ENCODE results near the gene MGAT4B. TPM values are rescaled to one million over a fixed set of nuclear protein-coding genes. Genes with fewer than 3 reads are reported as not detected.

MGAT4B gene
- total RNA-seq, 4 donors from 2014 or later, result 495 to 1,114 (median 787) TPM

- intact Hi-C loops (cut with DNase I; ENCODE audit: low total_unique reads), result no loop called here
- WGBS, 2 donors (ENCODE audit: low coverage in 1 of 2), result 81% methylated on average over 7 of the region's 8 CpGs; no CpG with 5 or more reads in 1 of the 2 donors
- H3K27ac ChIP-seq, result peak overlapping the region; percentile 99 to 100 (median 100)
Observed at GRCh38 chr5:179817470-179817840, 10.8 kb upstream of the MGAT4B start.

DNA sequence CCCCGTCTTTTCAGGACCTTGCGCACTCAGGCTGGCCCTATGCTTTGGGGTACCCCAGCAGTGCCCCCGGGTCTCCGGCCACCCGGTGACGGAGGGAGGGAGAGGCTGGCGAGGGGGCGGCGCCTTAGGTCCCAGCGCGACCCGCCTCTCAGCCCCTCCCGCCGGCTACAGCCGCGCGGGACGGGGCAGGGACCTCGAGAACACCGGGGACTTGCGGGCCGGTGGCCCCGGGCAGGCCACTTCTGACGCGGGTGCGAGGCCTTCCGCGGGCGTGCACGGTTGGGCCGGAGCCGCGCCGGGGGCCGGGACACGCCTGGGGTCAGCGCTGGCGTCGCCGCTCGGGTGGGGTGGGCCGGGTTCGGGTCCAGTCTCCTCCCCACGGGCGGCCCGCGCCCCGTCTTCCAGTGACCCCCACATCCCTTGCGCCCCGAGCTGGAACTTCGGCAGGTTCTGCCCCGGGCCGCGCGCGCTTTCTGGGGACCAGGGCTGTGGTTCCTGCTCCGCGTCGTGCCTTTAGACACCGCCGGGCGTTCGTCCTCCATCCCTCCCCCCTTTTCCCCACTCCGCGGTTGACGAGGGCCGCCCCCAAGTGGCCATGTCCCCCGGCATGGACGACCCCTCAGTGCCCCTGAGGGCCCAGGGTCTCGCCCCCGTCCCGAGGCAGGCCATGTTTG lies 10.3 kb upstream of the MGAT4B start:
- WGBS, 2 donors (ENCODE audit: low coverage in 1 of 2), result 4% methylated on average over 29 of the region's 72 CpGs; no CpG with 5 or more reads in 1 of the 2 donors
- peak overlapping the region; percentile 35 to 59 (median 44) for H3K4me3 ChIP-seq

More at GRCh38 chr5:179817470-179817840, 10.8 kb upstream of the MGAT4B start:
- no peak for TF ChIP-seq EP300 (IDR thresholded peaks at IDR 0.05; ENCODE audit: low read depth)
- TF ChIP-seq POLR2A (IDR thresholded peaks at IDR 0.05), result no peak
- no peak for TF ChIP-seq POLR2AphosphoS5 (IDR thresholded peaks at IDR 0.05)
- no peak for TF ChIP-seq CTCF (IDR thresholded peaks at IDR 0.05)
- no peak for DNase-seq
- H3K4me3 ChIP-seq, result peak overlapping the region in 3 of 4 donors; percentile 35 to 59 (median 52)
- H3K4me1 ChIP-seq, result peaks cover 29 to 49% (median 46%) of the 10 kb centered on the region in 4 donors
- in situ Hi-C loops (cut with MboI; ENCODE audit: low pct_ligation_motif_present in 1 of 4, low pct_unique_long_range_greater_than_20kb in 1 of 4, low sequenced_read_pairs in 3 of 4), result no loop called here
- H3K9me3 ChIP-seq, result no peaks in the 10 kb centered on the region
- no peaks in the 10 kb centered on the region for H3K36me3 ChIP-seq
- H3K27me3 ChIP-seq, result no peaks in the 10 kb centered on the region

DNA sequence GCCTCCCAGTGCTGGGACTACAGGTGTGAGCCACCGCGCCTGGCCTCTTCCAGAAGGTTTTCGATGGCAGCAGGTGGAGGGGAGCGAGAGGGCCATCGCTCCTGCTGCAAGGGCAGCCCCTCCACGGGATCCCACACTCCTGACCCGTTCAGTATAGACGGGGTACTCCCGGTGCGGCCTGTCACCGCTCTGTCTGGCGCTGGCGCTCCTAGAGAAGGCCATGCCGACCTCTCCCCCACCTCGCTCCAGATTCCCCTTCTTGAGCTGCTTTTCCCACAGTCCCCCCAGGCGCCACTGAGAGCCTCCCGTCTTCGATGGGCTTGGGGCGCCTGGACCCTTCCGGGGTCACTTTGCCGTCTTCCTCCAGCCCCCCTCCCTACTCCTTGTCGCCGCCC lies 9.7 kb upstream of the MGAT4B start:
- H3K4me3 ChIP-seq, result peak overlapping the region in 3 of 4 donors; percentile 35 to 59 (median 52)
- H3K4me1 ChIP-seq, result peaks cover 22 to 41% (median 39%) of the 10 kb centered on the region in 4 donors
- no peak for DNase-seq
- 79% methylated on average over 23 of the region's 23 CpGs; no CpG with 5 or more reads in 1 of the 2 donors for WGBS, 2 donors (ENCODE audit: low coverage in 1 of 2)
- intact Hi-C loops (cut with DNase I; ENCODE audit: low total_unique reads) (no loop called here), in situ Hi-C loops (cut with MboI; ENCODE audit: low pct_ligation_motif_present in 1 of 4, low pct_unique_long_range_greater_than_20kb in 1 of 4, low sequenced_read_pairs in 3 of 4) (no loop called here)
- H3K36me3 ChIP-seq, result no peaks in the 10 kb centered on the region
- no peaks in the 10 kb centered on the region for H3K27me3 ChIP-seq
- peak overlapping the region; percentile 99 to 100 (median 100) for H3K27ac ChIP-seq
- no peak for TF ChIP-seq CTCF (IDR thresholded peaks at IDR 0.05)
- TF ChIP-seq POLR2A (IDR thresholded peaks at IDR 0.05), result no peak
- no peak for TF ChIP-seq POLR2AphosphoS5 (IDR thresholded peaks at IDR 0.05)
- TF ChIP-seq EP300 (IDR thresholded peaks at IDR 0.05; ENCODE audit: low read depth), result no peak
- no peaks in the 10 kb centered on the region for H3K9me3 ChIP-seq

More for the DNA sequence above, 10.3 kb upstream of the MGAT4B start:
- intact Hi-C loops (cut with DNase I; ENCODE audit: low total_unique reads), result no loop called here
- TF ChIP-seq EP300 (IDR thresholded peaks at IDR 0.05; ENCODE audit: low read depth) (no peak), POLR2AphosphoS5 (IDR thresholded peaks at IDR 0.05) (no peak), CTCF (IDR thresholded peaks at IDR 0.05) (peak in 1 of 5 experiments; percentile 13)
- no peak for DNase-seq
- H3K36me3 ChIP-seq, result no peaks in the 10 kb centered on the region
- H3K27me3 ChIP-seq, result no peaks in the 10 kb centered on the region
- peak overlapping the region; percentile 99 to 100 (median 100) for H3K27ac ChIP-seq
- in situ Hi-C loops (cut with MboI; ENCODE audit: low pct_ligation_motif_present in 1 of 4, low pct_unique_long_range_greater_than_20kb in 1 of 4, low sequenced_read_pairs in 3 of 4), result no loop called here
- H3K4me1 ChIP-seq, result peaks cover 24 to 44% (median 41%) of the 10 kb centered on the region in 4 donors
- H3K9me3 ChIP-seq, result no peaks in the 10 kb centered on the region

- 96% methylated on average over 21 of the region's 21 CpGs; no CpG with 5 or more reads in 1 of the 2 donors for WGBS, 2 donors (ENCODE audit: low coverage in 1 of 2)
- intact Hi-C loops (cut with DNase I; ENCODE audit: low total_unique reads) (no loop called here), in situ Hi-C loops (cut with MboI; ENCODE audit: low pct_ligation_motif_present in 1 of 4, low pct_unique_long_range_greater_than_20kb in 1 of 4, low sequenced_read_pairs in 3 of 4) (no loop called here)
- no peaks in the 10 kb centered on the region for H3K27me3 ChIP-seq
- no peak for DNase-seq
- TF ChIP-seq POLR2A (IDR thresholded peaks at IDR 0.05) (no peak), CTCF (IDR thresholded peaks at IDR 0.05) (no peak), EP300 (IDR thresholded peaks at IDR 0.05; ENCODE audit: low read depth) (no peak), POLR2AphosphoS5 (IDR thresholded peaks at IDR 0.05) (no peak)
- H3K36me3 ChIP-seq, result no peaks in the 10 kb centered on the region
- H3K4me3 ChIP-seq, result no peak overlapping the region
- no peak overlapping the region for H3K27ac ChIP-seq
- peaks cover 22 to 41% (median 39%) of the 10 kb centered on the region in 4 donors for H3K4me1 ChIP-seq
- H3K9me3 ChIP-seq, result no peaks in the 10 kb centered on the region
Observed at GRCh38 chr5:179815491-179816249, 9.0 kb upstream of the MGAT4B start.

Measured in transverse colon (tissue), 4 donors.